GM19193 (cell line): ENCODE data around the gene INPP5A.

Experiments used
- POLR2A ChIP-seq: IDR thresholded peaks from 4 replicates; pipeline ENCODE4 v1.6.1; 2011; ENCODE audit not compliant: insufficient read depth, insufficient read length; ENCODE audit errors: extremely low read depth

The INPP5A gene

GRCh38 chr10:132630156-132630555, 92.6 kb downstream of the INPP5A start:
- no peak for TF ChIP-seq POLR2A

DNA sequence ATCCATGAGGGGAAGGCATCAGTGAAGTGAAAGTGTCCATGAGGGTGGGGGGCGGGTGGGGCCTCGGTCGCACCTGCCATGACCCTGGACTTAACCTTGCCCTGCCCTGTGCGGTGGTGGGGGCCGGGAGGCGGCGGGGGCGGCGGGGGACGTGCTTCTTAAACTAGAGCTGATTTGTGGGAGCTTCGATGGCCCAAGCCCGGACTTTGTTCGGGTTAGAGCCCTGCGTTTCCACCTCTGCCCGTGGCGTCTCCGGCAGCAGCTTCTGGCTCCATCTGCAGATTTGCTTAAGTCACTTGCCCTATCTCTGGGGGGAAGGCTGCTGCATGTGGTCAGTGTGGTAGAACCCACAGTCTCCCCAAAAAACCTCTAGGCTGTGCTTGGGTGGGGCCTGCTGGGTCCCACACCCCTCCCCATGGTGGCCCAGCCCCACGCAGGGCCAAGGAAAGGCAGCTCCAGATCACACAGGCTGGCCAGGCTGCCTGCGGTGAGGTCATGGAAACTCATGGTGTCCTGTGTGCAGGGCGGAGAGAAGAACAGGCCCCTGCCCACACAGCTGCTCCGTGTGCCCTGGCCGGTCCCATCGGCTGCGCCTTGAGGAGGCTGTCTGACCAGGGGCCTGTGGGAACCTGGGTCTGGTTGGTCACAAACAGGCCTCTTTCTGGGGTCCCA, 93.2 kb downstream of the INPP5A start:
- no peak for TF ChIP-seq POLR2A

DNA sequence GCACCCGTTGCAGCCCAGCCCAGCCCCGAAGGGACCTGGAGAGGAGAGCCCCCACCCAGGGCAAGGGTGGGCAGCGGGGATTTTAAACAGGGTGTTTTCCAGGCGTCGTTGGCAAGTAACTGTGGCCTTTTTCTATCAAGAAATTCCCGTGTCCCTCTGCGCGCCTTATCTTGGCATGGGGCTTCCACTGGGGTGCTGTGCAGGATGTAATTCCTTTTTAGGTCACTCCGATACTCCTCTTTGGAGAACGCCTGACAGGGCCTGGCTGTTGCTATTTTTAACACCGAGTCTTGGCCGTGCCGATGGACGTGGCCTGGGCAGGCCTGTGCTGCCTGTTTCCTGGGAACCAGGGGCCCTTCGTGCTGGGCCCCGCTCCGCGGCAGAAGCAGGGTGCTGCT, 93.8 kb downstream of the INPP5A start:
- TF ChIP-seq POLR2A, result no peak

GRCh38 chr10:132632091-132632561, 94.5 kb downstream of the INPP5A start:
- no peak for TF ChIP-seq POLR2A

- no peak for TF ChIP-seq POLR2A
Observed at GRCh38 chr10:132632851-132633684, 95.5 kb downstream of the INPP5A start.

- TF ChIP-seq POLR2A, result no peak
Observed at GRCh38 chr10:132634241-132634946, 96.8 kb downstream of the INPP5A start.

- TF ChIP-seq POLR2A, result no peak
Observed at GRCh38 chr10:132634947-132635271, 97.3 kb downstream of the INPP5A start.

DNA sequence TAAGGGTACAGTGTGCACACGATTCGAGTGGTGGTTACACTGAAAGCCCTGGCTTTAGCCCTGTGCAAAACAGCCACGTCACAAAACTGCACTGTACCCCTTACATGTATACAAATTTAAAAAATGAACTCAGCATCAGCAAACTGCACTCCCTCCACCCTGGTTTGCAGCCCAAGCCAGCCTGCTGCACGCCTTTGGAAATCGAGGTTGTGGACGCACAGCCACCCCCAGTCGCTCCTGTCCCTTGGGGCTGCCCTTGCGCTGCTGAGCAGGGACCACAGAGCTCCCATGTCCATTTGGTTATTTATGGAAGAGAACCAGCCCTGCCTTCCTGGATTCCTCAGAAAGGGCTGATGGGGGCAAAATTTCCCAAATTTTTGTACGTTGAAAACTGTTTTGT, 98.8 kb downstream of the INPP5A start:
- no peak for TF ChIP-seq POLR2A

DNA sequence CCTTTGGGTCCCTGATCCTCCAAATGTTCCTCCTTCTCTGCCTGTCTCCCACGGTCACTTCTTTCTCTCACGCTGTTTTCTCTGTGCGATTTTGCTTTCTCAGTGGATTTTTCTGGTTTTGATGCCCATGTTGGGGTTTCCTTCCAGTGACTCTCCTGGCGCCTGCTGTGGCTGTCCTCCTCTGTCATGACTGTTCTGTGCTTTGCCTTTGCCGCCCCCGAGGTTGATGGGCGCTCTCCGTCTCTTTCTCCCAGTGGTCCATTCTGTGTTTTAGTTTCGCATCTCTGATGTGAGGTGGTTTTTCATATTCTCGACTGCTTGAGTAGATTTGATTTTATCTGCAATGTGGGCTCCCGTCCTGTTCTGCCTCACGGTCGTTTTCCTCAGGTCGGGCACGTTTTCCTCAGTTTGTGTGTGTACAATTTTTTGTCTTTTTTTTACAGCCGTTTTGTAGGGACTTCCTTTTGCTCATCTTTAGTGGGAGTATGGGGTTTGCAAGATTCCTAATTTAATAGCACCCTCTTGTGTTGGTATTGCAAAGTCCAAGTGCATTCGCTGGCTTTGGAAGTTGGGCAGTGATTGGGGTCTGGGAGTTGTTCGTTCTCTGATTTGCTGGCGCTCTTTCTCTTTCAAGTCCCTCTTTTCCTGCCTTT, 100.0 kb downstream of the INPP5A start:
- no peak for TF ChIP-seq POLR2A

DNA sequence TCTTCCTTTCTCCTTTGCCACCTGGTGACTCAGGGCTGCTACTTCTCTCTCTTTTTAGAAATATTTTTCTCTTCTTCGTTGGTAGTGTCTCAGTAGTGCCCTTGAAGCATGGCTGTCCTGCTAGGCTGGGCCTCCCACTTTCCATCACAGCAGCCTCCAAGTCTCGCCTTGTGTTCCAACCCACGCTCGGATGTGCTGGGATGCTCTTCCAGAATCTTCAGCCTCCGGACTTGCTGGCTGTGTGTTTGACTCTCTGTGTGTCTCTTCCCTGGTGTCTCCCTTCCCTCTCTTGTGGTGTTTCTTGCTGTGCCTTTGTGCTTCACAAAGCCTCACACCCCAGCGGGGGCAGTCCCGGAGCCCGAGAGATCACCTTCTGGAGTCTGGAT, 100.5 kb downstream of the INPP5A start:
- TF ChIP-seq POLR2A, result no peak

DNA sequence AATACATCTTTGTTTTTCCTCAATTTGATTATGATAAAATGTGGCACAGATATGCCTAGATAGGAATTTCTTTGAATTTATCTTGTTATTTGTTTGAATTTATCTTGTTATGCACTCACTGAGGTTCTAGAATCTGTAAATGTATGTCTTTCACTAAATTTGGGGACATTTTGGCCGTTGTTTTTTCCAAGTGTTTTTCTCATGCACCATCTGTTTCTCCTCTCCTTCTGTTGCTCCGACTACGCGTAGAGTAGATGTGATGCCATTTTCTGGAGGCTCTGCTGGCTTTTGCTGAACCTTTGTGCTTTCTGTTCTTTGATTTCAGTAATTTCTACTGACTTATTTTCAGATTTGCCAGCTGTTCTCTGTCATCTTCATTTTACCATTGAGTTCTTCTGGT, 101.9 kb downstream of the INPP5A start:
- TF ChIP-seq POLR2A, result no peak

GRCh38 chr10:132640326-132641125, 102.9 kb downstream of the INPP5A start:
- TF ChIP-seq POLR2A, result no peak

- no peak for TF ChIP-seq POLR2A
Observed at GRCh38 chr10:132641401-132641800, 103.8 kb downstream of the INPP5A start.

GRCh38 chr10:132641966-132642731, 104.6 kb downstream of the INPP5A start:
- TF ChIP-seq POLR2A, result no peak
